Measurements from ENCODE around the gene BLCAP. TPM values are rescaled to one million over a fixed set of nuclear protein-coding genes. Genes with fewer than 3 reads are reported as not detected.
"Not testable (repeated sequence)": the region's sequence is repeated elsewhere in the genome, so short reads cannot be mapped to it uniquely, and the experiment has no call there.

BLCAP gene
- total and polyA plus RNA-seq, 4 experiments from 2014 or later, result 63.7 to 97.4 (median 84.6) TPM

- intact Hi-C loops (cut with micrococcal nuclease), result not testable (repeated sequence)
- POLR2A ChIA-PET (ENCODE audit: partially characterized antibody), result interaction anchor here (0.6 kb wide), 1 partner anchor 8 kb away, joined by 3 read pairs; no protein-coding TSS in a partner anchor
- CTCF ChIA-PET (ENCODE audit: partially characterized antibody), result interaction anchor here (1.0 to 1.1 kb wide), 3 partner anchors 7 to 456 kb away, joined by 3 to 7 read pairs (median 3); no protein-coding TSS in a partner anchor
These were observed 27.1 kb upstream of the BLCAP start for GRCh38 chr20:37554721-37555298.

GRCh38 chr20:37552415-37552814 is 24.7 kb upstream of the BLCAP start:
- CTCF ChIA-PET (ENCODE audit: partially characterized antibody), result no interaction called here

More at GRCh38 chr20:37554721-37555298, 27.1 kb upstream of the BLCAP start:
- not testable (repeated sequence) for H3K27ac Mint-ChIP-seq; H3K9me3 Mint-ChIP-seq; H3K4me1 ChIP-seq (ENCODE audit: insufficient read depth, low read length); H3K4me3 ChIP-seq (ENCODE audit: low read length in 2 of 2); H3K36me3 ChIP-seq (ENCODE audit: insufficient read depth, low read length); H3K36me3 Mint-ChIP-seq; H3K4me3 Mint-ChIP-seq; H3K4me1 Mint-ChIP-seq; H3K27me3 ChIP-seq (ENCODE audit: insufficient read depth, low read length); H3K9me3 ChIP-seq (ENCODE audit: control insufficient read depth in 1 of 2, low read length in 2 of 2); DNase-seq; H3K27ac ChIP-seq (ENCODE audit: low read depth, low read length)
- peaks cover 10 to 15% of the 10 kb centered on the region in 2 donors for H3K27me3 Mint-ChIP-seq

GRCh38 chr20:37551660-37552059 is 24.0 kb upstream of the BLCAP start:
- peak overlapping the region in 1 of 7 donors; percentile 32 for H3K27ac Mint-ChIP-seq
- H3K9me3 ChIP-seq (ENCODE audit: control insufficient read depth in 1 of 2, low read length in 2 of 2); H3K36me3 ChIP-seq (ENCODE audit: insufficient read depth, low read length); CTCF ChIA-PET (ENCODE audit: partially characterized antibody); H3K4me1 ChIP-seq (ENCODE audit: insufficient read depth, low read length); POLR2A ChIA-PET (ENCODE audit: partially characterized antibody); H3K9me3 Mint-ChIP-seq; H3K4me3 Mint-ChIP-seq; H3K4me3 ChIP-seq (ENCODE audit: low read length in 2 of 2); H3K27me3 ChIP-seq (ENCODE audit: insufficient read depth, low read length); H3K36me3 Mint-ChIP-seq; H3K27ac ChIP-seq (ENCODE audit: low read depth, low read length); H3K27me3 Mint-ChIP-seq; DNase-seq; intact Hi-C loops (cut with micrococcal nuclease); H3K4me1 Mint-ChIP-seq: not testable (repeated sequence)

More at GRCh38 chr20:37552415-37552814, 24.7 kb upstream of the BLCAP start:
- no peak for DNase-seq
- POLR2A ChIA-PET (ENCODE audit: partially characterized antibody), result no interaction called here
- no peaks in the 10 kb centered on the region for H3K4me1 ChIP-seq (ENCODE audit: insufficient read depth, low read length)
- H3K27ac Mint-ChIP-seq, result no peak overlapping the region
- H3K27me3 Mint-ChIP-seq, result peaks cover 10 to 13% of the 10 kb centered on the region in 2 donors
- H3K36me3 Mint-ChIP-seq, result no peaks in the 10 kb centered on the region
- no peak overlapping the region for H3K4me3 ChIP-seq (ENCODE audit: low read length in 2 of 2)
- no peaks in the 10 kb centered on the region for H3K27me3 ChIP-seq (ENCODE audit: insufficient read depth, low read length)
- H3K4me3 Mint-ChIP-seq, result no peak overlapping the region
- intact Hi-C loops (cut with micrococcal nuclease), result no loop called here
- H3K9me3 ChIP-seq (ENCODE audit: control insufficient read depth in 1 of 2, low read length in 2 of 2), result no peaks in the 10 kb centered on the region
- H3K4me1 Mint-ChIP-seq, result no peaks in the 10 kb centered on the region
- H3K27ac ChIP-seq (ENCODE audit: low read depth, low read length), result no peak overlapping the region
- H3K9me3 Mint-ChIP-seq, result peaks cover 0 to 4% (median 0%) of the 10 kb centered on the region in 8 donors
- H3K36me3 ChIP-seq (ENCODE audit: insufficient read depth, low read length), result no peaks in the 10 kb centered on the region

GRCh38 chr20:37550101-37550920 is 22.6 kb upstream of the BLCAP start:
- H3K36me3 ChIP-seq (ENCODE audit: insufficient read depth, low read length); H3K36me3 Mint-ChIP-seq; H3K4me1 ChIP-seq (ENCODE audit: insufficient read depth, low read length); intact Hi-C loops (cut with micrococcal nuclease); H3K4me1 Mint-ChIP-seq; H3K9me3 Mint-ChIP-seq; POLR2A ChIA-PET (ENCODE audit: partially characterized antibody); H3K9me3 ChIP-seq (ENCODE audit: control insufficient read depth in 1 of 2, low read length in 2 of 2); DNase-seq; H3K4me3 ChIP-seq (ENCODE audit: low read length in 2 of 2); H3K4me3 Mint-ChIP-seq; H3K27me3 ChIP-seq (ENCODE audit: insufficient read depth, low read length); CTCF ChIA-PET (ENCODE audit: partially characterized antibody); H3K27me3 Mint-ChIP-seq; H3K27ac Mint-ChIP-seq; H3K27ac ChIP-seq (ENCODE audit: low read depth, low read length): not testable (repeated sequence)

GRCh38 chr20:37547912-37548311 is 20.2 kb upstream of the BLCAP start:
- ChIA-PET POLR2A (ENCODE audit: partially characterized antibody) (no interaction called here), CTCF (ENCODE audit: partially characterized antibody) (interaction anchor here (1.1 to 1.4 kb wide), 2 partner anchors 7 to 12 kb away, joined by 3 read pairs; no protein-coding TSS in a partner anchor)
- Histone ChIP-seq H3K27me3 (ENCODE audit: insufficient read depth, low read length) (no peaks in the 10 kb centered on the region), H3K36me3 (ENCODE audit: insufficient read depth, low read length) (no peaks in the 10 kb centered on the region), H3K4me1 (ENCODE audit: insufficient read depth, low read length) (no peaks in the 10 kb centered on the region), H3K4me3 (ENCODE audit: low read length in 2 of 2) (no peak overlapping the region), H3K9me3 (ENCODE audit: control insufficient read depth in 1 of 2, low read length in 2 of 2) (no peaks in the 10 kb centered on the region), H3K27ac (ENCODE audit: low read depth, low read length) (no peak overlapping the region)
- no peaks in the 10 kb centered on the region for H3K4me1 Mint-ChIP-seq
- H3K36me3 Mint-ChIP-seq, result no peaks in the 10 kb centered on the region
- no peak overlapping the region for H3K4me3 Mint-ChIP-seq
- DNase-seq, result no peak
- peaks cover 2 to 7% of the 10 kb centered on the region in 2 donors for H3K27me3 Mint-ChIP-seq
- intact Hi-C loops (cut with micrococcal nuclease), result no loop called here
- peaks cover 0 to 4% (median 0%) of the 10 kb centered on the region in 8 donors for H3K9me3 Mint-ChIP-seq
- no peak overlapping the region for H3K27ac Mint-ChIP-seq

GRCh38 chr20:37545516-37545915 is 17.8 kb upstream of the BLCAP start:
- H3K9me3 ChIP-seq (ENCODE audit: control insufficient read depth in 1 of 2, low read length in 2 of 2), result no peaks in the 10 kb centered on the region
- H3K27ac ChIP-seq (ENCODE audit: low read depth, low read length), result no peak overlapping the region
- H3K36me3 ChIP-seq (ENCODE audit: insufficient read depth, low read length), result no peaks in the 10 kb centered on the region
- peaks cover 2 to 5% of the 10 kb centered on the region in 2 donors for H3K27me3 Mint-ChIP-seq
- intact Hi-C loops (cut with micrococcal nuclease), result no loop called here
- H3K4me1 ChIP-seq (ENCODE audit: insufficient read depth, low read length), result no peaks in the 10 kb centered on the region
- ChIA-PET CTCF (ENCODE audit: partially characterized antibody) (no interaction called here), POLR2A (ENCODE audit: partially characterized antibody) (no interaction called here)
- H3K4me1 Mint-ChIP-seq, result no peaks in the 10 kb centered on the region
- H3K4me3 Mint-ChIP-seq, result no peak overlapping the region
- H3K36me3 Mint-ChIP-seq, result no peaks in the 10 kb centered on the region
- peak overlapping the region in 1 of 7 donors; percentile 5 for H3K27ac Mint-ChIP-seq
- H3K27me3 ChIP-seq (ENCODE audit: insufficient read depth, low read length), result no peaks in the 10 kb centered on the region
- H3K4me3 ChIP-seq (ENCODE audit: low read length in 2 of 2), result no peak overlapping the region
- DNase-seq, result no peak
- H3K9me3 Mint-ChIP-seq, result peaks cover 0 to 4% (median 0%) of the 10 kb centered on the region in 8 donors

- Mint-ChIP-seq H3K27me3 (peaks cover 2 to 5% of the 10 kb centered on the region in 2 donors), H3K4me3 (no peak overlapping the region), H3K9me3 (no peaks in the 10 kb centered on the region), H3K36me3 (no peaks in the 10 kb centered on the region), H3K27ac (no peak overlapping the region), H3K4me1 (no peaks in the 10 kb centered on the region)
- Histone ChIP-seq H3K27ac (ENCODE audit: low read depth, low read length) (no peak overlapping the region), H3K4me3 (ENCODE audit: low read length in 2 of 2) (no peak overlapping the region), H3K36me3 (ENCODE audit: insufficient read depth, low read length) (no peaks in the 10 kb centered on the region), H3K4me1 (ENCODE audit: insufficient read depth, low read length) (no peaks in the 10 kb centered on the region), H3K9me3 (ENCODE audit: control insufficient read depth in 1 of 2, low read length in 2 of 2) (no peaks in the 10 kb centered on the region), H3K27me3 (ENCODE audit: insufficient read depth, low read length) (no peaks in the 10 kb centered on the region)
- no peak for DNase-seq
- intact Hi-C loops (cut with micrococcal nuclease), result no loop called here
- ChIA-PET CTCF (ENCODE audit: partially characterized antibody) (no interaction called here), POLR2A (ENCODE audit: partially characterized antibody) (interaction anchor here (1.9 kb wide), 1 partner anchor 16 kb away, joined by 5 read pairs; the partner anchor contains the start of gene BLCAP)
These were observed 16.7 kb upstream of the BLCAP start for GRCh38 chr20:37544386-37544785.
